ENCODE results near the gene UGT2A1.

The UGT2A1 gene

GRCh38 chr4:69563424-69563823 lies 89.6 kb downstream of the UGT2A1 start:
- Histone ChIP-seq H3K9me3 (no peaks in the 10 kb centered on the region), H3K27me3 (ENCODE audit: low read depth) (no peaks in the 10 kb centered on the region), H3K4me3 (no peak overlapping the region), H3K4me1 (no peaks in the 10 kb centered on the region), H3K36me3 (replicated peaks) (no peaks in the 10 kb centered on the region)
- DNase-seq (ENCODE audit: low spot score in 2 of 2) = no peak
- in situ Hi-C loops (cut with MboI; ENCODE audit: low sequenced_read_pairs) = no loop called here

- H3K27me3 ChIP-seq (ENCODE audit: low read depth) = no peaks in the 10 kb centered on the region
- no peak for DNase-seq (ENCODE audit: low spot score in 2 of 2)
- no peaks in the 10 kb centered on the region for H3K36me3 ChIP-seq (replicated peaks)
- H3K4me3 ChIP-seq = no peak overlapping the region
- H3K4me1 ChIP-seq = no peaks in the 10 kb centered on the region
- in situ Hi-C loops (cut with MboI; ENCODE audit: low sequenced_read_pairs) = no loop called here
- H3K9me3 ChIP-seq = no peaks in the 10 kb centered on the region
These were observed 103.4 kb downstream of the UGT2A1 start for GRCh38 chr4:69549651-69550050.

GRCh38 chr4:69546134-69546765 lies 106.8 kb downstream of the UGT2A1 start:
- no peak overlapping the region for H3K4me3 ChIP-seq
- H3K9me3 ChIP-seq = no peaks in the 10 kb centered on the region
- DNase-seq (ENCODE audit: low spot score in 2 of 2) = no peak
- in situ Hi-C loops (cut with MboI; ENCODE audit: low sequenced_read_pairs) = no loop called here
- H3K4me1 ChIP-seq = no peaks in the 10 kb centered on the region
- H3K27me3 ChIP-seq (ENCODE audit: low read depth) = no peaks in the 10 kb centered on the region
- H3K36me3 ChIP-seq (replicated peaks) = no peaks in the 10 kb centered on the region

Measured in HAP-1 (cell line).